GM18520 (cell line): Measurements from ENCODE around the gene TNFSF15.

Source experiments
- ATAC-seq: cut with Tn5 transposase; IDR thresholded peaks from one replicate; pipeline ENCODE4 v1.9.1; 2021; ENCODE audit not compliant: unreplicated experiment

The TNFSF15 gene

GRCh38 chr9:114790521-114790920, 15.3 kb downstream of the TNFSF15 start:
- ATAC-seq = no peak

DNA sequence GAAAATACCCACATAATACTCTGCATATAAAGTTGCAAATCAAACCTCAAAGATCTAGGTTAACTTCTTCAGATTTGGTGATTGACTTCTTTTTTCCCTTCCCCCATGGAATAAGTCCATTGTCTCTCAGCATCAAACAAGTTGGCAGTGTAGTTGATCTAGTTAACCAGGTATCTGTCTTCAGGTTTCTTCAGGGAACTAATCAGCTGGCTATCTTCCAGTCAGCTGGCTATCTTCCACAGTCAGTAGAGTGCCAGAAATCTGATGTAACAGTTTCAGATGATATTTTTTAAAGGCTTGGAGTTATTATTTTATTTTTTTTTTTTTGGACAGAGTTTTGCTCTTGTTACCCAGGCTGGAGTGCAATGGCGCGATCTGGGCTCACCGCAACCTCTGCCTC, 16.8 kb downstream of the TNFSF15 start:
- ATAC-seq = no peak

GRCh38 chr9:114787781-114788498, 17.9 kb downstream of the TNFSF15 start:
- no peak for ATAC-seq

- ATAC-seq = no peak
Measured at GRCh38 chr9:114787214-114787613, 18.6 kb downstream of the TNFSF15 start.

DNA sequence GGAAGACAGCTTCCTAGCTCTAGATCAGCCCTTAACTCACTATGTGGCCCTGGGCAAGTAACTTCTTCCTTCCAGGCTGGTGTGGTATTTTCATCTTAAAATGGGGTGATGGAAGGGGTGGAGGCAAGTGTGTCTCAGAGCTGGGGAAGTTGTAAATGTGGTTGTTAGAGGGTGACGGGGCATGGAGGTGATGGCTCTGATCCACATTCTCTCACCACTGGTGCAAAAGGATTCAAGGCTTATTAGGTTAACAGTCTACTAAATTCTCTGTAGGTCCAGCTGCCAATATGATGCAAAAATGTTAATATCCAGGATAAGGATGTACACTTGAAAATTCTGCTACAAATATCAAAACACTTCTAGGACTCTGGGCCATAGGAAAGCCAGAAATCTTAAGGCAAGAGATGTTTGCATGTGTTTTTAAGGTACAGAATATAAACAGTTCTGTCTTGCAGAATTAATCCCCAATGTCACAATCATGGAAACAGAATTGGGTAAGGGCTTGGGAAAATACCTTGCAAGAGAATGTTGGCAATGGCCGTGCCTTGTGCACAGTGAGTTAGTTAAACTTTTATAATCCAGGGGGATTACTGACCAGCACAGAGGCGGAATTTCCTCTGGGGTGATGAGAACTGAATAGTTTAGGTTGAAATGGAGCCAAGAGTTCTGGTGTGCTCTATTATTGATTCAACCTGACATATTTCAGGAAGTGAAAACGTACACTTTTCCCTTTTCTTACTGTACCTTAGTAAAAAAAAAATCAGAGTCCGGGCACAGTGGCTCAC, 19.8 kb downstream of the TNFSF15 start:
- ATAC-seq = no peak

DNA sequence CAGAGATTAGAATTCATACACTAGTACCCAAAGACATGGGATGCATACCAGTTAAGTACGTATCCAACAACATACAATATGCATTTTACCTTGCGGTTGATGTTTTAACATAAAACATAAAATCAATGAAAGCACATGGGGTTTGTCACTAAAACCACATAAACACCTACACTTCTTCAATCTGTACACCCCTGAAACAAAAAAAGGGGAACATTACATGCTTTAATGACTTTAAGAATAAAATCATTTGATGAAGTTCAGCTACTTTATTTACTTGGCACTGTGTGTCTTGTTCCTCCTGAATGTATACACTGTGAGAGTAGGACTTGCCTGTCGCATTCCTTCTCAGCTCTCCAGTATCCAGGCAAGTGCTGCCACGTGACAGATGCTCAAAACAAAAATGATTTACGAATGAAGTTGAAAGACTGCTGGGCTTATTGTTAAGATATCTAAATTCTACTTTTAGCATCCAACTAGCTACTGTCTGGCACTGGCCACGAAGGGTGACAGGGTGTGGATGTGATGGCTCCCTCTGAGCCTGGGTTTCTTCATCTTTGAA, 21.0 kb downstream of the TNFSF15 start:
- ATAC-seq = no peak

GRCh38 chr9:114782586-114782985, 23.3 kb downstream of the TNFSF15 start:
- ATAC-seq = no peak

DNA sequence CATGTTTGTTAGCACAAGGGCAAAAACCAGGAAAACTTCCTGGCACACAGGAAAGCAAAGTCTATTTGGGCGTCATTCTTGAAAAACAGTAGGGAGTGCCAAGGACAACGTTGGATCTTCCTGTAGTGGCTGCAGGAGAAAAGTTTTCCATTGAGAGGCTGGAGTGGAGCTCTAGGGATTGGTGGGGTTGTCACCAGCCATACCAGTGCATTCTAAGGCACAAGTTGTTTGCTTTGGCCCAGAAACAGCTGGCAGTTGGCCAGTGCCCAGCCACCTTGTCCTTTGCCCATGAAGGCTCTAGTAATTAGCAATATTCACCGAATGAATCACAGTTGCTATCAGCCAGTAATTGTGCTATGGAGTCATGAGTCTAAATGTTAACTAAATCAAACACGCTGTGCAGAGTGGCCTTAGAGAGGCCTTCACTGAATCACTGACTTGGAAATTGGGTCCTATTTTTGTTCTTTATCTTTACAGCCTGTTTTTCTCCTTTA, 26.4 kb downstream of the TNFSF15 start:
- no peak for ATAC-seq

GRCh38 chr9:114777821-114778609, 27.8 kb downstream of the TNFSF15 start:
- no peak for ATAC-seq

DNA sequence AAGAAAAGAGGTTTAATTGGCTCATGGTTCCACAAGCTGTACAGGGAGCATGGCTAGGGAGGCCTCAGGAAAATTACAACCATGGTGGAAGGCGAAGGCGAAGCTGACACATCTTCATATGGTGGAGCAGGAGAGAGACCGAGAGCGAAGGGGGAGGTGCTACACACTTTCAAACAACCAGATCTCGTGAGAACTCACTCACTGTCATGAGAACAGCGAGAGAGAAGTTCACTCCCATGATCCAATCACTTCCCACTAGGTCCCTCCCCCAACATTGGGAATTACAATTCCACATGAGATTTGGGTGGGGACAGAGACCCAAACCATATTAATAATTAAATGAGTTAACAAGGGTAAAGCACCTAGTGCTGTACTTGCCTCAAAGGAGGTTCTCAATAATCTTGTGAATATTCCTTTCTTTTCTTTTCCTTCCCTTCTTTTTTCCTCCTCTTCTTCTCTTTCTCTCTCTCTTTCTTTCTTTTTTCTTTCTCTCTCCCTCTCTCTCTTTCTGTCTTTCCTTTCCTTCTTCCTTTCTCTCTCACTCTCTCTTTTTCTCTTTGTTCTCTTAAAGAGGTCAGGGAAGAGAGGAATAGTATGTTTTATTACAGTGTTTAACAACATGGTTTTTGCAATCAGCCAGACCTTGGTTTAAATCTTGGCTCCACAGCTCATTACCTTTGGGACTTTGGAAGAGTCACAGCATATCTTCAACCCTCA, 29.0 kb downstream of the TNFSF15 start:
- ATAC-seq = no peak

- ATAC-seq = no peak
Measured at GRCh38 chr9:114775981-114776380, 29.9 kb downstream of the TNFSF15 start.

DNA sequence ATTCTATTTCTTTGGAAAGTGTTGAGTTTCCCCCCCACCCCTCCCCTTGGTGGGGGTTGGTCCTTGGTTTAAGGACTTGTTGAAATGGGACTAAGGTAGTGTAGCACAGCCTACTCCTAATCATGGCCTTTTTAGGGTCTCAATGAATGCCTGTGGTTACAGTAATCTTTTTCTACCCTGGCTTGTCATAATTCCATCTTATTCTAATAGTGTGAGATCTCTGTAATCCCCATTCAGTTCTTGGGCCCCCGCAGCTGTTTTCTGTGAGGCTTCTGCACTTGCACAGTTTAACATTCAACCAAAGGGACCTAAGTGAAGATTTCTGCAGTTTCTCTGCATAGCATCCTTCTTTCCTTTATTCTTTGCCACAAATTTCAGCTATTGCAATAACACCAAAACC, 30.7 kb downstream of the TNFSF15 start:
- ATAC-seq = no peak

GRCh38 chr9:114774524-114774923, 31.3 kb downstream of the TNFSF15 start:
- no peak for ATAC-seq

DNA sequence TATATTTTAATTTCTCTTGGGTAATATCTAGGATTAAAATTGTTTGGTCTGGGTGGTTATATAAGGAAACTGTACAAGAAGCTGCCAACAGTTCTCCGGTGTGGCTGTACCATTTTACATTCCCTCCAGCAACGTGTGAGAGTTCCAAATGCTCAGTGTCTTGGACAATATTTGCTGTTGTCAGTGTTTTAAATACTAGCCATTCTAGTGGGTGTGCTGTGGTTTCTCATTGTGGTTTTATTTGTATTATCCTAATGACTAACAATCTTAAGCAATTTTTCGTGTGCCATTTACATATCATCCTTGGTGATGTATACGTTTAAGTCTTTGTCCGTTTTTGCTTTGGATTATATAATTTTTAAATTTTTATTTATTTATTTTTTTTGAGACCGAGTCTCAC, 34.0 kb downstream of the TNFSF15 start:
- no peak for ATAC-seq

- no peak for ATAC-seq
Measured at GRCh38 chr9:114770991-114771390, 34.8 kb downstream of the TNFSF15 start.

- no peak for ATAC-seq
Measured at GRCh38 chr9:114769624-114770023, 36.2 kb downstream of the TNFSF15 start.

GRCh38 chr9:114763220-114763619, 42.6 kb downstream of the TNFSF15 start:
- no peak for ATAC-seq

DNA sequence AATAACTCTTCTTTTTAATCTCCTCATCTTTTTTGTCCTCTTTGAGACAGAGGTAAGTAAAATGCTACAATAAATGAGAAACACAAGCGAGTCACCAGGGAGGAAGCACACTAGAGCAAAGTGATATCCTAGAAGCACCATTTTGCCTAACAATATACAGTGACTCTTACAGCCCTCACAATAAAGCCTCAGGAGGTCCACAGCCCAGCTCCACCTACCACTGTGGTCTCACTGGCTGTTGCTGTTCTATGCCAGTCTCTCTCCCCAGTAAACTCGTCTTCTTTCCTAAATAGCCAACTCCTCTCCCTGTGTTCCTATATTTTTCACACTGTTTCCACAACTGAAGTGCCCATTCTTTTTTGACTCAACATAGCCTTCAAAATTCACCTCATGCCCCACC, 44.3 kb downstream of the TNFSF15 start:
- ATAC-seq = no peak

- no peak for ATAC-seq
Measured at GRCh38 chr9:114759512-114760341, 46.1 kb downstream of the TNFSF15 start.

DNA sequence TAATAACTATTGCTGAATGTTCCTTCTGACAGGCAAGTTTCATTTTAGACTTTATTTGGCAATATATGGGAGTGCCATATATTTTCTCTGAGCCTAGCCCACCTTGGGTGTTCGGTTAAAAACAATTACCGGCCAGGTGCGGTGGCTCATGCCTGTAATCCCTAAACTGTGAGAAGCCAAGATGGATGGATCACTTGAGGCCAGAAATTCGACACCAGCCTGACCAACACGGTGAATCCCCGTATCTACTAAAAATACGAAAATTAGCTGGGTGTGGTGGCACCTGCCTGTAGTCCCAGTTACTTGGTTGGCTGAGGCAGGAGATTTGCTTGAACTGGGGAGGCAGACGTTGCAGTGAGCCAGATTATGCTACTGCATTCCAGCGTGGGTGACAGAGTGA, 47.9 kb downstream of the TNFSF15 start:
- ATAC-seq = no peak
